HepG2 (cell line): Measurements from ENCODE around the gene RAB5B. TPM values are rescaled to one million over a fixed set of nuclear protein-coding genes. Genes with fewer than 3 reads are reported as not detected.

Source experiments
- AGO2 ChIP-seq: fragments of 200-400 bp; formaldehyde crosslinking; optimal IDR thresholded peaks from 2 replicates; pipeline ENCODE3; 2017; ENCODE audit warnings: mild to moderate bottlenecking, low read depth, low read length, moderate library complexity
- ARNT2 ChIP-seq: sonication (generic); formaldehyde crosslinking; IDR thresholded peaks from 2 replicates; pipeline ENCODE4 v1.8.0; 2022; ENCODE audit warnings: mild to moderate bottlenecking, low read depth, missing genetic modification reagents, moderate library complexity
- MED1 ChIP-seq: sonication (generic); formaldehyde crosslinking; IDR thresholded peaks from 2 replicates; pipeline ENCODE4 v1.4.0; 2020; ENCODE audit warnings: missing genetic modification reagents
- MEF2D ChIP-seq: sonication (generic); formaldehyde crosslinking; IDR thresholded peaks from 2 replicates; pipeline ENCODE4 v1.5.1; 2020; ENCODE audit warnings: mild to moderate bottlenecking, missing genetic modification reagents
- MTF2 ChIP-seq: sonication (generic); formaldehyde crosslinking; IDR thresholded peaks from 2 replicates; pipeline ENCODE4 v1.5.0; 2020; ENCODE audit warnings: missing genetic modification reagents, borderline replicate concordance
- SMARCE1 ChIP-seq: fragments of 450-650 bp; IDR thresholded peaks from 2 replicates; pipeline ENCODE4 v1.6.1; 2017; ENCODE audit warnings: borderline replicate concordance
- ZC3H13 ChIP-seq: sonication (generic); formaldehyde crosslinking; IDR thresholded peaks from 2 replicates; pipeline ENCODE4 v1.8.1; 2023; ENCODE audit warnings: mild to moderate bottlenecking, missing genetic modification reagents, moderate library complexity
- ZNF317 ChIP-seq: sonication (generic); formaldehyde crosslinking; IDR thresholded peaks from 2 replicates; pipeline ENCODE4 v1.5.0; 2020; ENCODE audit warnings: mild to moderate bottlenecking, missing genetic modification reagents
- ZNF451 ChIP-seq: sonication (generic); formaldehyde crosslinking; IDR thresholded peaks from 2 replicates; pipeline ENCODE4 v1.5.0; 2020; ENCODE audit warnings: mild to moderate bottlenecking, missing genetic modification reagents
- ZNF558 ChIP-seq: sonication (generic); formaldehyde crosslinking; IDR thresholded peaks from 2 replicates; pipeline ENCODE4 v1.9.0; 2022; ENCODE audit warnings: mild to moderate bottlenecking, missing genetic modification reagents, borderline replicate concordance
- ZNF598 ChIP-seq: sonication (generic); formaldehyde crosslinking; IDR thresholded peaks from 2 replicates; pipeline ENCODE4 v1.5.1; 2020; ENCODE audit warnings: mild to moderate bottlenecking, missing genetic modification reagents, borderline replicate concordance
- ZNF720 ChIP-seq: sonication (generic); formaldehyde crosslinking; IDR thresholded peaks from 2 replicates; pipeline ENCODE4 v1.4.0; 2020; ENCODE audit warnings: missing genetic modification reagents
- ZNF747 ChIP-seq: sonication (generic); formaldehyde crosslinking; IDR thresholded peaks from 2 replicates; pipeline ENCODE4 v1.8.1; 2023; ENCODE audit warnings: missing genetic modification reagents, mild to moderate bottlenecking, borderline replicate concordance
- ZNF761 ChIP-seq: sonication (generic); formaldehyde crosslinking; conservative IDR thresholded peaks from 2 replicates; pipeline ENCODE4 v1.4.0; 2020; ENCODE audit warnings: mild to moderate bottlenecking, missing genetic modification reagents
- polyA plus RNA-seq, 8 experiments: library from polyadenylated mRNA; depleted of rRNA in 3 of 8; stranded (reverse) in 7 of 8; unstranded in 1 of 8; fragments of >200 nt; fragmentation: Illumina TruSeq in 4 of 8; extraction: Trizol in 4 of 8; gene quantifications; 2 replicates each; pipeline versions ENCODE4 v1.2.1 to v1.2.3, GENCODE V29; 2011 to 2016; ENCODE audit warnings: low read depth in 4 of 8, missing spikeins in 1 of 8, mixed read lengths in 1 of 8; ENCODE audit not compliant: insufficient read depth in 1 of 8
- total RNA-seq, 5 experiments: library from RNA; depleted of rRNA; stranded (reverse); fragments of >200 nt; fragmentation: Illumina TruSeq; extraction: Trizol; gene quantifications; 2 replicates each; pipeline ENCODE4 v1.2.3, GENCODE V29; 2016; ENCODE audit warnings: low read depth in 1 of 5
- TF ChIP-seq, protein P1 (sequence below): sonication (generic); formaldehyde crosslinking; IDR thresholded peaks from 2 replicates; pipeline ENCODE4 v1.5.0; 2020; ENCODE audit warnings: mild to moderate bottlenecking, missing genetic modification reagents, borderline replicate concordance
- TF ChIP-seq, protein P2 (sequence below): sonication (generic); formaldehyde crosslinking; IDR thresholded peaks from 2 replicates; pipeline ENCODE4 v1.4.0; 2020; ENCODE audit warnings: missing genetic modification reagents
- TF ChIP-seq, protein P3 (sequence below): sonication (generic); formaldehyde crosslinking; IDR thresholded peaks from 2 replicates; pipeline ENCODE4 v1.8.0; 2023; ENCODE audit warnings: mild to moderate bottlenecking, missing genetic modification reagents
- TF ChIP-seq, protein P4 (sequence below), 2 experiments: fragments of 450-650 bp in 1 of 2; sonication (generic) in 1 of 2; formaldehyde crosslinking; IDR thresholded peaks; 2 replicates each; pipeline versions ENCODE4 v1.5.0 to v1.8.0; 2020 to 2022; ENCODE audit warnings: mild to moderate bottlenecking in 1 of 2, missing genetic modification reagents in 1 of 2

The RAB5B gene
- total and polyA plus RNA-seq, 2 of the 13 experiments (the other 11 are each of a cell fraction or from before 2014, with no cell fraction given), result 26.0 to 68.3 TPM

DNA sequence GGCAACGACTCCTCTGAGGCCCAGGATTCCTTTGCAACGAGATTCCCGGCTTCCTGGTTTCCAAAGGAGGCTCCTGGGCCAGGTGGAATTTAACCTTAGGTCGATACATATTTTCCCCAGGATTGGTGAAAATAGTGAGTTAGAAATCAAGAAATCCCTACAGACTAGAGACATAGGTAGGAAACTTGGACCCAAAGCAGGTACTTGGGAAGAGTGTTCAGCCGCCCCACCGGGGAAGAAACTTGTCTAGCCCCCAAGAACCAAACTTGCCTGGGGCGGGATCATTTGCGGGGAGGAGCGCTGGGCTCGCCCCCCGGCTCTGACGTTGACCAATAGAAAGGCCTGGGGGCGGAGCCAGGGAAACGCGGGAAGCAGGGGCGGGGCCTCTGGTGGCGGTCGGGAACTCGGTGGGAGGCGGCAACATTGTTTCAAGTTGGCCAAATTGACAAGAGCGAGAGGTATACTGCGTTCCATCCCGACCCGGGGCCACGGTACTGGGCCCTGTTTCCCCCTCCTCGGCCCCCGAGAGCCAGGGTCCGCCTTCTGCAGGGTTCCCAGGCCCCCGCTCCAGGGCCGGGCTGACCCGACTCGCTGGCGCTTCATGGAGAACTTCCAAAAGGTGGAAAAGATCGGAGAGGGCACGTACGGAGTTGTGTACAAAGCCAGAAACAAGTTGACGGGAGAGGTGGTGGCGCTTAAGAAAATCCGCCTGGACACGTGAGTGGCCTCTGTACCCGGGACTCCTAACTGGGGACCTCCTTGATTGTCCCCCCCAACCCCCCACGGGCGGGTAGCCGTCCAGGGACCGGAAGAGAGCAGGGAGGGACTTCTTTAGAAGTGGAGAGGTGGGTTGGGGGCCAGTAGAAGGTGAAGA lies 7.2 kb upstream of the RAB5B start, which contains the start of gene CDK2 (continued):
- TF ChIP-seq, protein P1, sequence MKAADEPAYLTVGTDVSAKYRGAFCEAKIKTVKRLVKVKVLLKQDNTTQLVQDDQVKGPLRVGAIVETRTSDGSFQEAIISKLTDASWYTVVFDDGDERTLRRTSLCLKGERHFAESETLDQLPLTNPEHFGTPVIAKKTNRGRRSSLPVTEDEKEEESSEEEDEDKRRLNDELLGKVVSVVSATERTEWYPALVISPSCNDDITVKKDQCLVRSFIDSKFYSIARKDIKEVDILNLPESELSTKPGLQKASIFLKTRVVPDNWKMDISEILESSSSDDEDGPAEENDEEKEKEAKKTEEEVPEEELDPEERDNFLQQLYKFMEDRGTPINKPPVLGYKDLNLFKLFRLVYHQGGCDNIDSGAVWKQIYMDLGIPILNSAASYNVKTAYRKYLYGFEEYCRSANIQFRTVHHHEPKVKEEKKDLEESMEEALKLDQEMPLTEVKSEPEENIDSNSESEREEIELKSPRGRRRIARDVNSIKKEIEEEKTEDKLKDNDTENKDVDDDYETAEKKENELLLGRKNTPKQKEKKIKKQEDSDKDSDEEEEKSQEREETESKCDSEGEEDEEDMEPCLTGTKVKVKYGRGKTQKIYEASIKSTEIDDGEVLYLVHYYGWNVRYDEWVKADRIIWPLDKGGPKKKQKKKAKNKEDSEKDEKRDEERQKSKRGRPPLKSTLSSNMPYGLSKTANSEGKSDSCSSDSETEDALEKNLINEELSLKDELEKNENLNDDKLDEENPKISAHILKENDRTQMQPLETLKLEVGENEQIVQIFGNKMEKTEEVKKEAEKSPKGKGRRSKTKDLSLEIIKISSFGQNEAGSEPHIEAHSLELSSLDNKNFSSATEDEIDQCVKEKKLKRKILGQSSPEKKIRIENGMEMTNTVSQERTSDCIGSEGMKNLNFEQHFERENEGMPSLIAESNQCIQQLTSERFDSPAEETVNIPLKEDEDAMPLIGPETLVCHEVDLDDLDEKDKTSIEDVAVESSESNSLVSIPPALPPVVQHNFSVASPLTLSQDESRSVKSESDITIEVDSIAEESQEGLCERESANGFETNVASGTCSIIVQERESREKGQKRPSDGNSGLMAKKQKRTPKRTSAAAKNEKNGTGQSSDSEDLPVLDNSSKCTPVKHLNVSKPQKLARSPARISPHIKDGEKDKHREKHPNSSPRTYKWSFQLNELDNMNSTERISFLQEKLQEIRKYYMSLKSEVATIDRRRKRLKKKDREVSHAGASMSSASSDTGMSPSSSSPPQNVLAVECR (CRISPR knock-in tag), result peak; percentile 82
- TF ChIP-seq ZNF747 (CRISPR knock-in tag) (0 out of 2 replicates have a peak, but pooled peaks have one; percentile 48), ARNT2 (CRISPR knock-in tag) (no peak), MED1 (CRISPR knock-in tag) (peak; percentile 34; the same call in 1 of the 2 replicates), ZNF558 (no peak), AGO2 (no peak), ZNF761 (no peak), ZNF598 (CRISPR knock-in tag) (peak; percentile 46; the same call in 1 of the 2 replicates), ZC3H13 (CRISPR knock-in tag) (no peak), SMARCE1 (no peak), ZNF720 (CRISPR knock-in tag) (no peak), ZNF451 (CRISPR knock-in tag) (peak; percentile 25; the same call in 1 of the 2 replicates), ZNF317 (CRISPR knock-in tag) (no peak), MEF2D (CRISPR knock-in tag) (no peak), MTF2 (CRISPR knock-in tag) (no peak)
- TF ChIP-seq, protein P2, sequence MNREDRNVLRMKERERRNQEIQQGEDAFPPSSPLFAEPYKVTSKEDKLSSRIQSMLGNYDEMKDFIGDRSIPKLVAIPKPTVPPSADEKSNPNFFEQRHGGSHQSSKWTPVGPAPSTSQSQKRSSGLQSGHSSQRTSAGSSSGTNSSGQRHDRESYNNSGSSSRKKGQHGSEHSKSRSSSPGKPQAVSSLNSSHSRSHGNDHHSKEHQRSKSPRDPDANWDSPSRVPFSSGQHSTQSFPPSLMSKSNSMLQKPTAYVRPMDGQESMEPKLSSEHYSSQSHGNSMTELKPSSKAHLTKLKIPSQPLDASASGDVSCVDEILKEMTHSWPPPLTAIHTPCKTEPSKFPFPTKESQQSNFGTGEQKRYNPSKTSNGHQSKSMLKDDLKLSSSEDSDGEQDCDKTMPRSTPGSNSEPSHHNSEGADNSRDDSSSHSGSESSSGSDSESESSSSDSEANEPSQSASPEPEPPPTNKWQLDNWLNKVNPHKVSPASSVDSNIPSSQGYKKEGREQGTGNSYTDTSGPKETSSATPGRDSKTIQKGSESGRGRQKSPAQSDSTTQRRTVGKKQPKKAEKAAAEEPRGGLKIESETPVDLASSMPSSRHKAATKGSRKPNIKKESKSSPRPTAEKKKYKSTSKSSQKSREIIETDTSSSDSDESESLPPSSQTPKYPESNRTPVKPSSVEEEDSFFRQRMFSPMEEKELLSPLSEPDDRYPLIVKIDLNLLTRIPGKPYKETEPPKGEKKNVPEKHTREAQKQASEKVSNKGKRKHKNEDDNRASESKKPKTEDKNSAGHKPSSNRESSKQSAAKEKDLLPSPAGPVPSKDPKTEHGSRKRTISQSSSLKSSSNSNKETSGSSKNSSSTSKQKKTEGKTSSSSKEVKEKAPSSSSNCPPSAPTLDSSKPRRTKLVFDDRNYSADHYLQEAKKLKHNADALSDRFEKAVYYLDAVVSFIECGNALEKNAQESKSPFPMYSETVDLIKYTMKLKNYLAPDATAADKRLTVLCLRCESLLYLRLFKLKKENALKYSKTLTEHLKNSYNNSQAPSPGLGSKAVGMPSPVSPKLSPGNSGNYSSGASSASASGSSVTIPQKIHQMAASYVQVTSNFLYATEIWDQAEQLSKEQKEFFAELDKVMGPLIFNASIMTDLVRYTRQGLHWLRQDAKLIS, result no peak
- TF ChIP-seq, protein P3, sequence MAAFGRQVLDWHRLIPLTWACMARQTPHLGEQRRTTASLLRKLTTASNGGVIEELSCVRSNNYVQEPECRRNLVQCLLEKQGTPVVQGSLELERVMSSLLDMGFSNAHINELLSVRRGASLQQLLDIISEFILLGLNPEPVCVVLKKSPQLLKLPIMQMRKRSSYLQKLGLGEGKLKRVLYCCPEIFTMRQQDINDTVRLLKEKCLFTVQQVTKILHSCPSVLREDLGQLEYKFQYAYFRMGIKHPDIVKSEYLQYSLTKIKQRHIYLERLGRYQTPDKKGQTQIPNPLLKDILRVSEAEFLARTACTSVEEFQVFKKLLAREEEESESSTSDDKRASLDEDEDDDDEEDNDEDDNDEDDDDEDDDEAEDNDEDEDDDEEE, result no peak
- TF ChIP-seq, protein P4, sequence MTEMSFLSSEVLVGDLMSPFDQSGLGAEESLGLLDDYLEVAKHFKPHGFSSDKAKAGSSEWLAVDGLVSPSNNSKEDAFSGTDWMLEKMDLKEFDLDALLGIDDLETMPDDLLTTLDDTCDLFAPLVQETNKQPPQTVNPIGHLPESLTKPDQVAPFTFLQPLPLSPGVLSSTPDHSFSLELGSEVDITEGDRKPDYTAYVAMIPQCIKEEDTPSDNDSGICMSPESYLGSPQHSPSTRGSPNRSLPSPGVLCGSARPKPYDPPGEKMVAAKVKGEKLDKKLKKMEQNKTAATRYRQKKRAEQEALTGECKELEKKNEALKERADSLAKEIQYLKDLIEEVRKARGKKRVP (CRISPR knock-in tag; IDR thresholded peaks at IDR 0.05), result no peak
